SK-N-SH (cell line): ENCODE measurements around the gene PRKCH.

ENCODE experiments used
- CTCF ChIP-seq: fragments of 200-600 bp; sonication (generic); IDR thresholded peaks from 2 replicates; pipeline ENCODE4 v1.6.1; 2017; ENCODE audit warnings: antibody characterized with exemption, mild to moderate bottlenecking, moderate library complexity
- POLR2AphosphoS5 ChIP-seq: IDR thresholded peaks from 2 replicates; pipeline ENCODE4 v1.6.1; 2012; ENCODE audit warnings: low read depth, low read length
- TAF1 ChIP-seq: IDR thresholded peaks from 2 replicates; pipeline ENCODE4 v1.6.1; 2012; ENCODE audit warnings: low read depth, mild to moderate bottlenecking, low read length, moderate library complexity, borderline replicate concordance
- TF ChIP-seq, protein P1 (sequence below): fragments of 150-350 bp; IDR thresholded peaks from 2 replicates; pipeline ENCODE4 v1.6.1; 2016; ENCODE audit warnings: mild to moderate bottlenecking, low read depth, low read length

DNA sequence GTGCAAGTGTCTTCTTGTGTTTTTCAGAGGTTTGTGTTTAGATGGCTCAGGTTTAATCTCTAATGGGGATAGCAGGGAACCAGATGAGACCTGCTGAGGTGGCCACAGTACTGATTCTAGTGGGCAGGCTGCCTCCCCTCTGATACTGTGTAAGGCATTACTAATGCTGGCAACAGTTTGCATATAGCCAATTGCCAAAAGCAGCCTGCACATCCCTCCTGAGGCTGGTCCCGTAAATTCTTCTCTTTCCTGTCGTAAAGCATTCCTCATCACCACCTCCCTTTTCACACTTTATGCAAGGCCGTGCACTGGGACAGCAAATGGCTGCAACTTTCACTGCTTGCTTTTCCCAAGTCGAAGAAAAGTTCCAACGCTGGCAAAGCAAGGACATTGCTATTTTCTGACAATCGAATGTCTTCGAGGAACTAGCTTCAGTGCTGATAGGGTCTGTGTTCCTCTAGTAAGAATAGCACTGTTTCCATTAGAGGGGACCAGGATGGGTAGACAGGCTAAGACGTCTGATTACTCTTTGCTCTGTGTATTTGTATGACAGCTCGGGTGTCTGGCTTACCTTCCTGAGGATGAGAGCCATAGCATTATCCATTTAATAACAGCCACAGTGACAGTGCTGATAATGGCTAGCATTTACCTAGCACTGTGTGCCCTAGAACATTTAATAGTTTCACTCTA is 195.7 kb downstream of the PRKCH start:
- TF ChIP-seq, protein P1, sequence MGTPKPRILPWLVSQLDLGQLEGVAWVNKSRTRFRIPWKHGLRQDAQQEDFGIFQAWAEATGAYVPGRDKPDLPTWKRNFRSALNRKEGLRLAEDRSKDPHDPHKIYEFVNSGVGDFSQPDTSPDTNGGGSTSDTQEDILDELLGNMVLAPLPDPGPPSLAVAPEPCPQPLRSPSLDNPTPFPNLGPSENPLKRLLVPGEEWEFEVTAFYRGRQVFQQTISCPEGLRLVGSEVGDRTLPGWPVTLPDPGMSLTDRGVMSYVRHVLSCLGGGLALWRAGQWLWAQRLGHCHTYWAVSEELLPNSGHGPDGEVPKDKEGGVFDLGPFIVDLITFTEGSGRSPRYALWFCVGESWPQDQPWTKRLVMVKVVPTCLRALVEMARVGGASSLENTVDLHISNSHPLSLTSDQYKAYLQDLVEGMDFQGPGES = no peak
- no peak for TF ChIP-seq TAF1
- no peak for TF ChIP-seq CTCF
- TF ChIP-seq POLR2AphosphoS5 = no peak
